Panc1 (cell line): Measurements from ENCODE around the gene ZDHHC20. TPM values are rescaled to one million over a fixed set of nuclear protein-coding genes. Genes with fewer than 3 reads are reported as not detected.

Experiments used
- ATAC-seq: fragments of 200-7000 bp; cut with Tn5 transposase; 2 replicates; pipeline ENCODE4 v1.9.1; 2020; ENCODE audit warnings: mild to moderate bottlenecking, moderate library complexity
- BruUV-seq: library from RNA; stranded (reverse); fragments of 400-500 nt; replicated peaks from 2 replicates; lab custom pipeline; 2021; lab: Mats Ljungman, UMichigan
- CTCF ChIA-PET: fragments of 300-600 bp; sonication (Branson Sonifier 250); formaldehyde crosslinking; loops from one replicate; lab custom pipeline; 2022; ENCODE audit warnings: antibody characterized with exemption; lab: Charles Lee
- POLR2A ChIA-PET: fragments of 300-600 bp; sonication (Branson Sonifier 250); formaldehyde crosslinking; loops from one replicate; lab custom pipeline; 2022; ENCODE audit warnings: antibody characterized with exemption; lab: Charles Lee
- DNase-seq: peaks from one replicate; pipeline ENCODE4 v3.0.0-alpha.2; 2010; ENCODE audit warnings: low read depth, low spot score
- H3K27ac ChIP-seq: 2 replicates; pipeline ENCODE4 v1.5.1; 2011; ENCODE audit warnings: mild to moderate bottlenecking, low read length, inconsistent platforms
- H3K27me3 ChIP-seq: fragments of 200-500 bp; sonication (Bioruptor generic); 2 replicates; pipeline ENCODE4 v1.6.0; 2014; ENCODE audit warnings: low read length, inconsistent platforms; ENCODE audit not compliant: control insufficient read depth, insufficient read depth
- H3K36me3 ChIP-seq: fragments of 200-500 bp; sonication (Bioruptor generic); 2 replicates; pipeline ENCODE4 v1.5.1; 2014; ENCODE audit warnings: inconsistent platforms, mild to moderate bottlenecking, low read length, moderate library complexity; ENCODE audit not compliant: control insufficient read depth, insufficient read depth
- H3K4me1 ChIP-seq: 2 replicates; pipeline ENCODE4 v1.5.1; 2011; ENCODE audit warnings: inconsistent platforms, mild to moderate bottlenecking, low read length, moderate library complexity; ENCODE audit not compliant: control insufficient read depth, insufficient read depth
- H3K4me3 ChIP-seq, 2 experiments: 2 replicates each; pipeline ENCODE4 v1.5.1; 2011 to 2012; ENCODE audit warnings: low read depth in 2 of 2, low read length in 2 of 2, mild to moderate bottlenecking in 2 of 2, inconsistent platforms in 1 of 2, moderate library complexity in 1 of 2
- H3K9me3 ChIP-seq: fragments of 200-500 bp; sonication (Bioruptor generic); 2 replicates; pipeline ENCODE4 v1.5.1; 2014; ENCODE audit warnings: low read depth, mild to moderate bottlenecking, inconsistent platforms, low read length, moderate library complexity; ENCODE audit not compliant: control insufficient read depth, insufficient read depth
- POLR2AphosphoS5 ChIP-seq: IDR thresholded peaks from 2 replicates; pipeline ENCODE4 v1.6.1; 2012; ENCODE audit warnings: mild to moderate bottlenecking, low read depth, low read length, moderate library complexity
- SIN3A ChIP-seq: IDR thresholded peaks from 2 replicates; pipeline ENCODE4 v1.6.1; 2012; ENCODE audit warnings: low read depth, mild to moderate bottlenecking, low read length, moderate library complexity, borderline replicate concordance; ENCODE audit not compliant: insufficient read depth
- TCF7L2 ChIP-seq: IDR thresholded peaks from 2 replicates; pipeline ENCODE4 v1.6.1; 2011; ENCODE audit warnings: mild to moderate bottlenecking, low read depth, low read length, inconsistent platforms
- in situ Hi-C: cut with HindIII; loops from 2 replicates; pipeline ENCODE4 v1.10.0; 2016; ENCODE audit warnings: low sequenced_read_pairs, low pct_unique_long_range_greater_than_20kb
- intact Hi-C: fragments of 100-400 bp; cut with micrococcal nuclease; formaldehyde crosslinking; loops from one replicate; pipeline ENCODE4 v1.10.0; 2022; ENCODE audit not compliant: unreplicated experiment
- total RNA-seq: library from RNA; stranded (reverse); gene quantifications from one replicate; pipeline ENCODE4 v1.2.1, GENCODE V29; 2021; ENCODE audit not compliant: unreplicated experiment
- TF ChIP-seq, protein P1 (sequence below), 2 experiments: IDR thresholded peaks; 2 replicates each; pipeline ENCODE4 v1.6.1; 2011 to 2012; ENCODE audit warnings: low read depth in 2 of 2, control low read depth in 1 of 2, low read length in 1 of 2, mild to moderate bottlenecking in 1 of 2, moderate library complexity in 1 of 2; ENCODE audit not compliant: insufficient read depth in 1 of 2
- TF ChIP-seq, protein P2 (sequence below): fragments of 450-650 bp; IDR thresholded peaks from 2 replicates; pipeline ENCODE4 v1.5.1; 2017; ENCODE audit warnings: mild to moderate bottlenecking

The ZDHHC20 gene
- total RNA-seq, 1 experiment from 2014 or later = 38.7 TPM

DNA sequence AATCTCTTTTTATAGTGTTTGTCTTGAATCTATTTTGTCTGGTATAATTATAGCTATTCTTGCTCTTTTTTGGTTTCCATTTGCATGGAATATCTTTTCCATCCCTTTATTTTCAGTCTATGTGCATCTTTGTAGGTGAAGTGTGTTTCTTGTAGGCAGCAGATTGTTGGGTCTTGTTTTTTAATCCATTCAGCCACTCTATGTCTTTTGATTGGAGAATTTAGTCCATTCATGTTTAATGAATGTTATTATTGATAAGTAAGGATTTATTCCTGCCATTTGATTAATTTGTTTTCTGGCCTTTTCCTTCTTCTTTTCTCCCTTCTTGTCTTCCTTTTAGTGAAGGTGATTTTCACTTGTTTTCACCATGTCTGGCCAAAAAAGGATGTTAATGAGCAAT is 11.7 kb upstream of the ZDHHC20 start:
- BruUV-seq = no TSS peak
- TF ChIP-seq, protein P1, sequence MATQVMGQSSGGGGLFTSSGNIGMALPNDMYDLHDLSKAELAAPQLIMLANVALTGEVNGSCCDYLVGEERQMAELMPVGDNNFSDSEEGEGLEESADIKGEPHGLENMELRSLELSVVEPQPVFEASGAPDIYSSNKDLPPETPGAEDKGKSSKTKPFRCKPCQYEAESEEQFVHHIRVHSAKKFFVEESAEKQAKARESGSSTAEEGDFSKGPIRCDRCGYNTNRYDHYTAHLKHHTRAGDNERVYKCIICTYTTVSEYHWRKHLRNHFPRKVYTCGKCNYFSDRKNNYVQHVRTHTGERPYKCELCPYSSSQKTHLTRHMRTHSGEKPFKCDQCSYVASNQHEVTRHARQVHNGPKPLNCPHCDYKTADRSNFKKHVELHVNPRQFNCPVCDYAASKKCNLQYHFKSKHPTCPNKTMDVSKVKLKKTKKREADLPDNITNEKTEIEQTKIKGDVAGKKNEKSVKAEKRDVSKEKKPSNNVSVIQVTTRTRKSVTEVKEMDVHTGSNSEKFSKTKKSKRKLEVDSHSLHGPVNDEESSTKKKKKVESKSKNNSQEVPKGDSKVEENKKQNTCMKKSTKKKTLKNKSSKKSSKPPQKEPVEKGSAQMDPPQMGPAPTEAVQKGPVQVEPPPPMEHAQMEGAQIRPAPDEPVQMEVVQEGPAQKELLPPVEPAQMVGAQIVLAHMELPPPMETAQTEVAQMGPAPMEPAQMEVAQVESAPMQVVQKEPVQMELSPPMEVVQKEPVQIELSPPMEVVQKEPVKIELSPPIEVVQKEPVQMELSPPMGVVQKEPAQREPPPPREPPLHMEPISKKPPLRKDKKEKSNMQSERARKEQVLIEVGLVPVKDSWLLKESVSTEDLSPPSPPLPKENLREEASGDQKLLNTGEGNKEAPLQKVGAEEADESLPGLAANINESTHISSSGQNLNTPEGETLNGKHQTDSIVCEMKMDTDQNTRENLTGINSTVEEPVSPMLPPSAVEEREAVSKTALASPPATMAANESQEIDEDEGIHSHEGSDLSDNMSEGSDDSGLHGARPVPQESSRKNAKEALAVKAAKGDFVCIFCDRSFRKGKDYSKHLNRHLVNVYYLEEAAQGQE (IDR thresholded peaks at IDR 0.05; ENCODE audit: insufficient read depth in 1 of 2, low read depth in 2 of 2, low read length in 1 of 2) = no peak
- TF ChIP-seq SIN3A (no peak), POLR2AphosphoS5 (no peak)
- POLR2A ChIA-PET = no interaction called here
- Histone ChIP-seq H3K4me1 (no peaks in the 10 kb centered on the region), H3K27ac (no peak overlapping the region), H3K4me3 (no peak overlapping the region), H3K36me3 (no peaks in the 10 kb centered on the region), H3K27me3 (no peaks in the 10 kb centered on the region), H3K9me3 (no peaks in the 10 kb centered on the region)
- DNase-seq (no peak), ATAC-seq (no peak)
- in situ Hi-C loops (no loop called here), intact Hi-C loops (no loop called here)
- CTCF ChIA-PET = no interaction called here

DNA sequence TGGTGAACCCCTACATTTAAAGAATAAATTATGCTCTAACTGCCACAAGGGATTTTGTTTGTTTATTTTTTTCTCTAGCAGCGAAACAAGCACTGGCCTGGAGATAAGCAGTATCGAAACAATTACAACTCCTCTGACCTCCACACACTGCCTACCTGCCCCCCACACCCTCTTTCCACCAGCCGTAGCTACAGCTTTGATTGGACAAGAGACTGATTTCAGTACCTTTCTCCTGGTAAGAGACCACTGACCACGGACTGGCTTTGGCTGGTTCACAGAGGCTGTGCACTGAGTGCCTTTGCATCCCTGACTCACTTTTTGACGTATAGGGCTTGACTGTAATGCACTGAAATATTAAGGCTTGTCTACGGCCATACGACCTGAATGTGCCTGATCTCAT is 7.4 kb upstream of the ZDHHC20 start:
- H3K4me3 ChIP-seq = no peak overlapping the region
- no peak overlapping the region for H3K27ac ChIP-seq
- BruUV-seq = no TSS peak
- no peaks in the 10 kb centered on the region for H3K4me1 ChIP-seq
- POLR2A ChIA-PET = no interaction called here
- CTCF ChIA-PET = no interaction called here
- H3K36me3 ChIP-seq = no peaks in the 10 kb centered on the region
- H3K9me3 ChIP-seq = no peaks in the 10 kb centered on the region
- H3K27me3 ChIP-seq = no peaks in the 10 kb centered on the region
- TF ChIP-seq, protein P1 (IDR thresholded peaks at IDR 0.05; ENCODE audit: insufficient read depth in 1 of 2, low read depth in 2 of 2, low read length in 1 of 2) = no peak
- TF ChIP-seq SIN3A (no peak), TCF7L2 (no peak), POLR2AphosphoS5 (no peak)
- TF ChIP-seq, protein P2, sequence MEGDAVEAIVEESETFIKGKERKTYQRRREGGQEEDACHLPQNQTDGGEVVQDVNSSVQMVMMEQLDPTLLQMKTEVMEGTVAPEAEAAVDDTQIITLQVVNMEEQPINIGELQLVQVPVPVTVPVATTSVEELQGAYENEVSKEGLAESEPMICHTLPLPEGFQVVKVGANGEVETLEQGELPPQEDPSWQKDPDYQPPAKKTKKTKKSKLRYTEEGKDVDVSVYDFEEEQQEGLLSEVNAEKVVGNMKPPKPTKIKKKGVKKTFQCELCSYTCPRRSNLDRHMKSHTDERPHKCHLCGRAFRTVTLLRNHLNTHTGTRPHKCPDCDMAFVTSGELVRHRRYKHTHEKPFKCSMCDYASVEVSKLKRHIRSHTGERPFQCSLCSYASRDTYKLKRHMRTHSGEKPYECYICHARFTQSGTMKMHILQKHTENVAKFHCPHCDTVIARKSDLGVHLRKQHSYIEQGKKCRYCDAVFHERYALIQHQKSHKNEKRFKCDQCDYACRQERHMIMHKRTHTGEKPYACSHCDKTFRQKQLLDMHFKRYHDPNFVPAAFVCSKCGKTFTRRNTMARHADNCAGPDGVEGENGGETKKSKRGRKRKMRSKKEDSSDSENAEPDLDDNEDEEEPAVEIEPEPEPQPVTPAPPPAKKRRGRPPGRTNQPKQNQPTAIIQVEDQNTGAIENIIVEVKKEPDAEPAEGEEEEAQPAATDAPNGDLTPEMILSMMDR = no peak
- in situ Hi-C loops = no loop called here
- no peak for DNase-seq
- intact Hi-C loops = no loop called here
- ATAC-seq = no peak
